ENCODE measurements around the gene EXOC2. TPM values are rescaled to one million over a fixed set of nuclear protein-coding genes. Genes with fewer than 3 reads are reported as not detected.
"Not testable (repeated sequence)": the region's sequence is repeated elsewhere in the genome, so short reads cannot be mapped to it uniquely, and the experiment has no call there.

Gene EXOC2
- total and polyA plus RNA-seq, 5 experiments from 2014 or later, result 28.6 to 40.3 (median 36.7) TPM

DNA sequence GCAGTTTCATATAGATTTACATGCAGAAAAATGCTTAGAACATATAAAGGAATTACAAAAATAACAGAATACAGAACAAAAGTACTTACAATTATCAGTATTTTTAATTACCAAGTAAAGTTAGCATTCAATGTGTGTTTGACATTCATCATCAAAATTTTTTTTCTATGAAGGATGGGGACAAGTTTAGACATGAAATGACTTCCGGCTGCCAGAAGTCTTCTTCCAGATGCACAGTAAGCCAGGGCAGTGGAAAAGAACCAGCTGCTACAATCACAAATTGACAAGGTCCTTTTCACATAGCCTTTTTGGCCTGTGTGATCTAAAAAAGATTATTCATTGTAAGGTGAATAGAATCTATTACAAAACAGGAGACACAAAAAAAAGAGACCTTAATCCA is 109.8 kb downstream of the EXOC2 start:
- POLR2A ChIA-PET, result no interaction called here
- no peak overlapping the region for H3K27ac Mint-ChIP-seq
- no peak for ATAC-seq

DNA sequence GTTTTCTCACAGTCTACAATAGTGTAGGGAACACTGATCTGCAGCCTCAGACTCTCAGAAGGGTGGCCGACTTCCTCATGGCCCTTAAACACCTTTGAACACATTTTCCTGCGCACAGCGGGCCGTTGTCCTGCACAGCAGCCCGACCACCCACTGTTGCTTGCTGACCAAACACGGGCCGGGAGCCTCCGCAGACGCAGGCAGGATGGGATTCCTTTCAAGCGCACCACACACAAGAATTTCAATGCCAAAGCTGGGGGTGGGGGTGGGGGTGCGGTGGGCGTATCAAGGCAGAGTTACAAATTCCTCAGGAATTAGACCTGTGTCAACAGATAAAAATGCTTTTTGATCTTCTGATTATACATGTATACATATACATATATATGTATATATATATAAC is 110.6 kb downstream of the EXOC2 start:
- H3K27me3 Mint-ChIP-seq, result no peaks in the 10 kb centered on the region
- H3K4me3 Mint-ChIP-seq, result no peak overlapping the region
- DNase-seq (no peak), ATAC-seq (no peak)
- POLR2A ChIA-PET, result no interaction called here
- peak overlapping the region in 3 of 10 donors; percentile 19 to 45 (median 43) for H3K27ac Mint-ChIP-seq
- peaks cover 0 to 19% (median 0%) of the 10 kb centered on the region in 3 donors for H3K36me3 Mint-ChIP-seq
- peaks cover 6 to 29% (median 17%) of the 10 kb centered on the region in 4 donors for H3K4me1 Mint-ChIP-seq
- no peaks in the 10 kb centered on the region for H3K9me3 Mint-ChIP-seq

More for the DNA sequence above, 109.8 kb downstream of the EXOC2 start:
- no peaks in the 10 kb centered on the region for H3K27me3 Mint-ChIP-seq
- DNase-seq, result no peak
- peaks cover 6 to 26% (median 15%) of the 10 kb centered on the region in 4 donors for H3K4me1 Mint-ChIP-seq
- peaks cover 0 to 22% (median 0%) of the 10 kb centered on the region in 3 donors for H3K36me3 Mint-ChIP-seq
- H3K4me3 Mint-ChIP-seq, result no peak overlapping the region
- H3K9me3 Mint-ChIP-seq, result no peaks in the 10 kb centered on the region

- Mint-ChIP-seq H3K4me1 (peaks cover 8 to 18% (median 14%) of the 10 kb centered on the region in 4 donors), H3K27me3 (no peaks in the 10 kb centered on the region), H3K27ac (no peak overlapping the region), H3K4me3 (no peak overlapping the region), H3K36me3 (peaks cover 1 to 45% (median 10%) of the 10 kb centered on the region in 3 donors), H3K9me3 (no peaks in the 10 kb centered on the region)
- DNase-seq (no peak), ATAC-seq (no peak)
- POLR2A ChIA-PET, result no interaction called here
Observed at GRCh38 chr6:579339-579738, 113.6 kb downstream of the EXOC2 start.

DNA sequence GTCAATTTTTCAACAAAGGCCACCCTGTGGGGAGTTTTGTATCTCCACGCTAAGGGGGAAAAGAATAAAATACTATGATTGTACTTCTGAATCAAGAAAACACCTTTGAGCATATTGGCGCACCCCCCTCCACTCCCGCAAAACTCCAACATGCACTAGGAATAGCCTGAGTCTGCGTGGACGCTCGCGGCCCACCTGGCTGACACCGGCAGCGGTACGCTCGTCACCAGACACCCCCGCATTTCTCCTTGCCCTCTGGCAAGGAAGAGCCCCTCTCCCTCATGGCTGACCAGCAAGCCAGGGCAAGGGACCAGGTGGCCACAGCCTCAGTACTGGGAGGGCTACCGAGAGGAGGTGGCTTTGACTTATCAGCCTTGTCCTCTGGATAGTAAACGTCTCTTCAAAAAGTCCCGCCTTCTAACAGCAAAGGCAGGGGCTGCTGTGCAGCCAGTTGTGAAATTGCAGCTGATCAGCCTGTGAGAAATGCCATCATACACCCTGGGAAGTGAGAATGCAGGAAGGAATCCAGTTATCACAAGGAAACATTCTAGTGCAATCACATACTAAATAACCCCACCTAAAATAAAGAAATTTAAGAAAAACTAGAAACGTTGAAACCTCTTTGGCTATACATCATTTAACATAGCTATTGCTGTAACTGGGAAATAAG is 120.2 kb downstream of the EXOC2 start:
- H3K27ac Mint-ChIP-seq, result no peak overlapping the region
- POLR2A ChIA-PET, result no interaction called here

GRCh38 chr6:571892-572291 is 121.0 kb downstream of the EXOC2 start:
- Mint-ChIP-seq H3K36me3 (peaks cover 7 to 75% (median 29%) of the 10 kb centered on the region in 3 donors), H3K4me1 (peaks cover 0 to 3% (median 0%) of the 10 kb centered on the region in 4 donors), H3K9me3 (no peaks in the 10 kb centered on the region), H3K27me3 (no peaks in the 10 kb centered on the region), H3K27ac (no peak overlapping the region), H3K4me3 (no peak overlapping the region)
- POLR2A ChIA-PET, result no interaction called here
- ATAC-seq, result no peak
- no peak for DNase-seq

More for the DNA sequence above, 120.2 kb downstream of the EXOC2 start:
- Mint-ChIP-seq H3K4me3 (no peak overlapping the region), H3K4me1 (peaks cover 0 to 4% (median 2%) of the 10 kb centered on the region in 4 donors), H3K9me3 (no peaks in the 10 kb centered on the region), H3K27me3 (no peaks in the 10 kb centered on the region), H3K36me3 (peaks cover 7 to 78% (median 29%) of the 10 kb centered on the region in 3 donors)
- ATAC-seq (no peak), DNase-seq (no peak)

DNA sequence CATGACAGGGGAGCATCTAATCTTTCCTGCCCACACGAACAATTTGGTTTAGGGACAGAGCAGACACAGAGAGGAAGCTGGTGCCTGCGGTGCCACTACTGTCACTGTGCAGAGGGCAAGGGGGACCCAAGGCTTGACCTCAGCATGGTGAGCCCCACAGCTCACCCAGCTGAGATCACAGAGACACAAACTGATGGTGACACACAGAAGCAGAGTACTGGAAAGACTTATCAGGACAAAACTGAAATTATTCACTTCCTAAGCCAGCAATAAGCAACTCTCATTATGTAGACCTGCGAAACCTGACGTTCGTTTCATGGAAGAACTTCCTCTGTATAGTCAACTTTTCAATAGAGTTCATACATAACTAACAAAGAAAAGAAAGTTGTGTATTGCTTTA is 122.1 kb downstream of the EXOC2 start:
- Mint-ChIP-seq H3K36me3 (peaks cover 7 to 72% (median 28%) of the 10 kb centered on the region in 3 donors), H3K9me3 (no peaks in the 10 kb centered on the region), H3K4me3 (no peak overlapping the region), H3K27me3 (no peaks in the 10 kb centered on the region), H3K27ac (no peak overlapping the region), H3K4me1 (peaks cover 0 to 7% (median 0%) of the 10 kb centered on the region in 4 donors)
- no peak for ATAC-seq
- POLR2A ChIA-PET, result no interaction called here
- no peak for DNase-seq

DNA sequence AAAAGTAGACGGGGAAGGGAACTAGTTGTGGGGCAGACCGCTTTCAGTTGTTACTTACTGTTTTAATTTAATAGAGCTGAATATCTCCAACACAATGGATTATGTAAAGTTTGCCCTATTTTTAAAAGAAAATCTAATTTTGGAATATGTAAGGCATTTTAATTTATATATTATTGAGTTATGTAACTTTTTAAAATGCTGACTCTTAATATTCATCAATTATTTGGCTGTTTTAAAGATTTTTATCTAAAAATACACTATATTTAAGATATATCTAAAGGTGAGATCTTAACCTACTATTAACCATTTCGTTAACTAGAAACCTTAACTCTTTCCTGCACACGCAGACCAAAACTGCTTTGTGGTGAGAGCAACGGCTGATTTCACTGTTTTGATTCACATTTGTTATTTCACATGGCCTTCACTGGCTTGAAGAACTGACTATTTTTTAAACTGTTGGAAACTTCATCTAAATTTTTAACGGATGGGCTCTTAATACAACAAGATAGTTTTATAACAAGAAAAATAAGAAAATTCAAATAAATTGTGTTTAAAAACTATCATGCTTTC is 123.9 kb downstream of the EXOC2 start:
- DNase-seq (no peak), ATAC-seq (no peak)
- H3K4me1 Mint-ChIP-seq, result peaks cover 0 to 5% (median 0%) of the 10 kb centered on the region in 4 donors
- H3K4me3 Mint-ChIP-seq, result no peak overlapping the region
- POLR2A ChIA-PET, result no interaction called here
- no peaks in the 10 kb centered on the region for H3K27me3 Mint-ChIP-seq
- H3K9me3 Mint-ChIP-seq, result no peaks in the 10 kb centered on the region
- H3K27ac Mint-ChIP-seq, result no peak overlapping the region
- H3K36me3 Mint-ChIP-seq, result peaks cover 7 to 67% (median 30%) of the 10 kb centered on the region in 3 donors

GRCh38 chr6:568085-568484 is 124.9 kb downstream of the EXOC2 start:
- ATAC-seq (no peak), DNase-seq (no peak)
- POLR2A ChIA-PET, result no interaction called here
- H3K4me1 Mint-ChIP-seq, result peaks cover 0 to 5% (median 0%) of the 10 kb centered on the region in 4 donors
- H3K9me3 Mint-ChIP-seq, result no peaks in the 10 kb centered on the region
- H3K36me3 Mint-ChIP-seq, result peaks cover 5 to 70% (median 33%) of the 10 kb centered on the region in 3 donors
- no peaks in the 10 kb centered on the region for H3K27me3 Mint-ChIP-seq
- peak overlapping the region in 2 of 10 donors; percentile 8 to 28 for H3K27ac Mint-ChIP-seq
- H3K4me3 Mint-ChIP-seq, result no peak overlapping the region

- Mint-ChIP-seq H3K4me1 (peaks cover 0 to 10% (median 7%) of the 10 kb centered on the region in 4 donors), H3K27me3 (no peaks in the 10 kb centered on the region), H3K4me3 (no peak overlapping the region), H3K9me3 (no peaks in the 10 kb centered on the region), H3K27ac (no peak overlapping the region), H3K36me3 (peaks cover 5 to 73% (median 40%) of the 10 kb centered on the region in 3 donors)
- ATAC-seq (no peak), DNase-seq (no peak)
- POLR2A ChIA-PET, result no interaction called here
Observed at GRCh38 chr6:563863-564262, 129.1 kb downstream of the EXOC2 start.

DNA sequence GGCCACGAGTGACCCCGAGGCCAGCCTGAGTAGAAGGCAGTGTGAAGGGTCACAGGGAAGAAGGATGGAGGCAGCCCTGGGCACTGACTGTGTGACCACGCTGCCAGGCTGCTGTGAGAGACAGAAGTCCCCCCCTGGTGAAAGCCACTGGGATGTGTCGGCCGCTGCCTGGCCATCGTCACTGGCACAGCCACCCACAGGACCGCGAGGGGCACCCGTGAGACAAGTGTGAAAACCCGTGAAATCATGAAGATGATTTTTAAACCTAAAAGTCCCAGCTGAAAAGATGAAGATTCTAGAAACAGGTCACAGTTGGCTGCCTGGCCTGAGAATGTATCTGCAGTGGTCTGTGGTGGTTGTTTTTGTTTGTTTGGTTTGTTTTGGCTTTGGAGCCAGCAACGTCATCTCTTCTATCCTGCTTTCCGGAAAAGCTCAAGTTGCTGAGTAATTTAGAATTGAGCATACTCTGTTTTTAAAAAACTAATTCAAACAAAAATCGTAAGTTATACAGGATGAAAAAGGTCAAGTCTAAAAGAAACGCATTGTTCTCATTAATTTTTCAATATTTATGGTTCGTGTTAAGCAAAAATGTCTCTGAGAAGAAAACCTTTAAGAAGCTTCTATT is 130.8 kb downstream of the EXOC2 start:
- DNase-seq, result no peak
- H3K27ac Mint-ChIP-seq, result peak overlapping the region in 4 of 10 donors; percentile 27 to 58 (median 42)
- H3K36me3 Mint-ChIP-seq, result peaks cover 10 to 72% (median 37%) of the 10 kb centered on the region in 3 donors
- no peaks in the 10 kb centered on the region for H3K27me3 Mint-ChIP-seq
- ATAC-seq, result no peak
- H3K4me3 Mint-ChIP-seq, result no peak overlapping the region
- H3K9me3 Mint-ChIP-seq, result no peaks in the 10 kb centered on the region
- peaks cover 5 to 10% (median 8%) of the 10 kb centered on the region in 4 donors for H3K4me1 Mint-ChIP-seq
- POLR2A ChIA-PET, result no interaction called here

- H3K9me3 Mint-ChIP-seq, DNase-seq, H3K4me3 Mint-ChIP-seq, ATAC-seq, H3K27me3 Mint-ChIP-seq, H3K27ac Mint-ChIP-seq, POLR2A ChIA-PET: not testable (repeated sequence)
- H3K4me1 Mint-ChIP-seq, result peaks cover 0 to 10% (median 8%) of the 10 kb centered on the region in 4 donors
- peaks cover 10 to 74% (median 33%) of the 10 kb centered on the region in 3 donors for H3K36me3 Mint-ChIP-seq
Observed at GRCh38 chr6:561335-561734, 131.6 kb downstream of the EXOC2 start.

GRCh38 chr6:558959-559358 is 134.0 kb downstream of the EXOC2 start:
- Mint-ChIP-seq H3K27me3 (no peaks in the 10 kb centered on the region), H3K9me3 (no peaks in the 10 kb centered on the region), H3K4me3 (no peak overlapping the region), H3K4me1 (peaks cover 2 to 10% (median 8%) of the 10 kb centered on the region in 4 donors), H3K27ac (peak overlapping the region in 5 of 10 donors; percentile 19 to 78 (median 25)), H3K36me3 (peaks cover 6 to 79% (median 42%) of the 10 kb centered on the region in 3 donors)
- POLR2A ChIA-PET, result no interaction called here
- no peak for DNase-seq
- no peak for ATAC-seq

GRCh38 chr6:558089-558488 is 134.8 kb downstream of the EXOC2 start:
- Mint-ChIP-seq H3K4me3 (peak overlapping the region in 1 of 10 donors; percentile 7), H3K27ac (no peak overlapping the region)

More at GRCh38 chr6:558089-558488, 134.8 kb downstream of the EXOC2 start:
- DNase-seq (peak in 1 of 10 donors; percentile 3), ATAC-seq (no peak)
- POLR2A ChIA-PET, result no interaction called here
- Mint-ChIP-seq H3K36me3 (peaks cover 5 to 79% (median 40%) of the 10 kb centered on the region in 3 donors), H3K9me3 (no peaks in the 10 kb centered on the region), H3K4me1 (peaks cover 2 to 10% (median 8%) of the 10 kb centered on the region in 4 donors), H3K27me3 (no peaks in the 10 kb centered on the region)
